ENCODE measurements around the gene DPYD. TPM values are rescaled to one million over a fixed set of nuclear protein-coding genes. Genes with fewer than 3 reads are reported as not detected.

DPYD gene
- total RNA-seq, 4 donors from 2014 or later = 35.7 to 65.4 (median 43.7) TPM

DNA sequence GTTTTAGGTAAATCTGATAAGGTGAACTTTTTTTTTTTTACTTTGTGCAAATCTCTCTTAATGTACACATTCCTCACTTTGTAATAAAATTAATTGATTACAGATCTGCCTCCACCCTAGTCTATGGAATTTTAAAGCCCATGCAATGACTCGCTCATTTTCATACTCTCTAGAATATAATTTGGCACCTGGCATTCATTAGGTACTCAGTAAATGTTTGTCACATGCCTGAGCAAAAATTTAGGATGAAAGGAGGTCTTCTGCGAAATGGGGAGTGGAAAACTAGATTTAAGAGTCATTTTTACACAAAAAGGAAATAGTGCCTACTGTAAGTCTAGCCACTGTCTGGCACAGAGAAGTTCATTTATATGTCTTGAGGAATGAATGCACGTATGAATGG lies 350.1 kb downstream of the DPYD start:
- no peak for TF ChIP-seq EP300 (IDR thresholded peaks at IDR 0.05)
- TF ChIP-seq POLR2A (IDR thresholded peaks at IDR 0.05) = no peak
- TF ChIP-seq, protein P1, sequence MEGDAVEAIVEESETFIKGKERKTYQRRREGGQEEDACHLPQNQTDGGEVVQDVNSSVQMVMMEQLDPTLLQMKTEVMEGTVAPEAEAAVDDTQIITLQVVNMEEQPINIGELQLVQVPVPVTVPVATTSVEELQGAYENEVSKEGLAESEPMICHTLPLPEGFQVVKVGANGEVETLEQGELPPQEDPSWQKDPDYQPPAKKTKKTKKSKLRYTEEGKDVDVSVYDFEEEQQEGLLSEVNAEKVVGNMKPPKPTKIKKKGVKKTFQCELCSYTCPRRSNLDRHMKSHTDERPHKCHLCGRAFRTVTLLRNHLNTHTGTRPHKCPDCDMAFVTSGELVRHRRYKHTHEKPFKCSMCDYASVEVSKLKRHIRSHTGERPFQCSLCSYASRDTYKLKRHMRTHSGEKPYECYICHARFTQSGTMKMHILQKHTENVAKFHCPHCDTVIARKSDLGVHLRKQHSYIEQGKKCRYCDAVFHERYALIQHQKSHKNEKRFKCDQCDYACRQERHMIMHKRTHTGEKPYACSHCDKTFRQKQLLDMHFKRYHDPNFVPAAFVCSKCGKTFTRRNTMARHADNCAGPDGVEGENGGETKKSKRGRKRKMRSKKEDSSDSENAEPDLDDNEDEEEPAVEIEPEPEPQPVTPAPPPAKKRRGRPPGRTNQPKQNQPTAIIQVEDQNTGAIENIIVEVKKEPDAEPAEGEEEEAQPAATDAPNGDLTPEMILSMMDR (IDR thresholded peaks at IDR 0.05) = no peak
- Histone ChIP-seq H3K27ac (no peak overlapping the region), H3K4me1 (no peaks in the 10 kb centered on the region), H3K27me3 (no peaks in the 10 kb centered on the region), H3K4me3 (no peak overlapping the region), H3K9me3 (no peaks in the 10 kb centered on the region), H3K36me3 (no peaks in the 10 kb centered on the region)
- WGBS, 2 donors = 79 to 80% methylated on average over 3 of the region's 3 CpGs
- DNase-seq (ENCODE audit: low spot score in 2 of 2) = no peak

DNA sequence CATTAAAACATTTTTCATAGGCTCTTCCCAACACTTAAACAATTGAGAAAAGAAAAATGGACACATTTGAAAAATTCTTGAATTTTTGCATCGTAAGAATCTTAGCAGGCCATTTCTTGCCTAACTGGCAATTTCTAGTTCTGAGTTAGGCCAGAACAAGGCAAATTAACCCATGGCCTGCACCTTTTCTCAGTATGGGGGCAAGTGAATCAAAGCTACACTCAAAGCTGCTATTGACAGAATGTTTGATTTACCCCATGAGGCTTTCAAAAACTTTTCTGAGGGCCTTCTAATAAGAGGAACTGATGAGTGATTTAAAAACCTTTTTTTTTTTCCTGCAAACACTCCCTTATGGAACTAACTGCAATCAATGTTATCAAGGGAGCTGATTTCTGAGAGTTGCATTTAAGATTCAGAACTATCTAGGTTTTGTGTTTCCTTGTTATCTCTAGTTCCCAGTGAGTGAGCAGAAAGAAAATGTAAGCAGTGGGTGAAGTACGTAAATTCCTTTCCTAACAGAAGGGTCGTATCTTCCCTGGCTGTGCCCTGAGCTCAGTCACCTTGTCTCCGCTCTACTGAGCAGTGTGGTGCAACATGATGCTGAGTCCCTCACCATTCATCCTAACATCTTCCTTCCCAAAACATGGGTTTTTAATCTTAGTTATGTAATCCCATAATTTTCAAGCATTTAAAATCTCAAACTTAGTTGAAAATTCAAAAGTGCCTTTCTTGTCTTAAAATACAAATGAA lies 353.7 kb downstream of the DPYD start:
- H3K4me1 ChIP-seq = no peaks in the 10 kb centered on the region
- TF ChIP-seq POLR2A (IDR thresholded peaks at IDR 0.05) (no peak), EP300 (IDR thresholded peaks at IDR 0.05) (no peak)
- TF ChIP-seq, protein P1 (IDR thresholded peaks at IDR 0.05) = no peak
- DNase-seq (ENCODE audit: low spot score in 2 of 2) = no peak
- H3K27ac ChIP-seq = no peak overlapping the region
- no peaks in the 10 kb centered on the region for H3K9me3 ChIP-seq
- WGBS, 2 donors = 85 to 88% methylated on average over 4 of the region's 4 CpGs
- H3K4me3 ChIP-seq = no peak overlapping the region
- H3K27me3 ChIP-seq = no peaks in the 10 kb centered on the region
- H3K36me3 ChIP-seq = no peaks in the 10 kb centered on the region

DNA sequence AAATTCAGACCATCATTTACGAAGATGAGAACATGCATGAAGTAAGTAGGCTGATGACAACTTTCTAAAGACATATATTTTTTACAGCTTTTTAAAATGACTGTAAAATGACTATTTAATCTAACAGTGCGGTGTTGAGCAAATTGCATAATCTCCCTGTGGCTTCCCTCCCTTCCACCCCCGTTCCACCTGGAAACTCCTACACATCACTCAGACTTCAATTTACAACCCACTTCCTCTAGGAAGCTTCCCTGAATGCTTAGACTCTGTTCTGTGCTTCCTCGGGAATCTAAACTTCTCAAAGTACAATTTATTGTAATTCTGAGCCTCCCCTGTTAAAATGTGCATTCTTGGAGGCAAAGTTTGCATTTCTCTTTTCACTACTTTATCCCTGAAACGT lies 354.9 kb downstream of the DPYD start:
- no peaks in the 10 kb centered on the region for H3K4me1 ChIP-seq
- 68 to 85% methylated on average over 5 of the region's 5 CpGs for WGBS, 2 donors
- no peak for DNase-seq (ENCODE audit: low spot score in 2 of 2)
- no peak overlapping the region for H3K27ac ChIP-seq
- no peaks in the 10 kb centered on the region for H3K36me3 ChIP-seq
- TF ChIP-seq POLR2A (IDR thresholded peaks at IDR 0.05) (no peak), EP300 (IDR thresholded peaks at IDR 0.05) (no peak)
- TF ChIP-seq, protein P1 (IDR thresholded peaks at IDR 0.05) = no peak
- no peaks in the 10 kb centered on the region for H3K9me3 ChIP-seq
- no peak overlapping the region for H3K4me3 ChIP-seq
- no peaks in the 10 kb centered on the region for H3K27me3 ChIP-seq

DNA sequence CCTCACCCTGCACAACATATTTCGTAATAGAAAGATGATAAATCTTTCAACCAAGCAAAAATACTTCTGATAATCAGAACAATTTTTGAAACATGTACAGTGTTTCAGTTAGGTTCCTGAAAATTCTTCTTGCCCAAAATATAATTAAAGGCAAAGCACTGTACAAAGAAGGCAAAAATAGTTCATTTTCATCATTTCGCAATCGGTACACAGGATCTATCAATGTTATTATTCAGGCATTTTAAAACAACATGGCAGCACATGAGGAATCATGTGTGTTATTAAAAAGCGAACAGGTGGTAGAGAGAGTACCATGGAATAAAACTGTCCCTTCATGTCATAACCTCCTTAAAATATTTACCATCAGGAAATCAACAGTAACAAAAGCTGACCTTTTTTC lies 356.9 kb downstream of the DPYD start:
- H3K27ac ChIP-seq = no peak overlapping the region
- no peaks in the 10 kb centered on the region for H3K9me3 ChIP-seq
- no peak overlapping the region for H3K4me3 ChIP-seq
- 94 to 96% methylated on average over 4 of the region's 4 CpGs for WGBS, 2 donors
- TF ChIP-seq POLR2A (IDR thresholded peaks at IDR 0.05) (no peak), EP300 (IDR thresholded peaks at IDR 0.05) (no peak)
- TF ChIP-seq, protein P1 (IDR thresholded peaks at IDR 0.05) = no peak
- DNase-seq (ENCODE audit: low spot score in 2 of 2) = no peak
- H3K36me3 ChIP-seq = no peaks in the 10 kb centered on the region
- no peaks in the 10 kb centered on the region for H3K27me3 ChIP-seq
- no peaks in the 10 kb centered on the region for H3K4me1 ChIP-seq

DNA sequence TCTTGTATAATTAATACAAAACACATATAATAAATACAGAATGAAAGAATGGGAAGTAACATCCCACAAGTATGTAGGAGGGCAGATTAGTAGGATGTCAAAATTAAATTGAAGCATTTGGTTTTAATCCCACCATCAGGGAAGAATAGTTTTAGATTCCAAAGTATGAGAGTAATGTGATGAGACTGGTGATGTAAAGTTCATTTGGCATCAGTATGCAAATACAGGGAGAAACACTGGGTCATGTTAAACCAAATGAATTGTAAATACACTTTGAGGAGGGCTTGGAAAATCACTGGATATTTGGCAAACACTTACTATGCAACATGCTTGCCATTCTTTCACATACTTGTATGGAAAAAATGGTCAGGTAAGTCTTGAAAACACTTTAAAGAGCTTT lies 358.8 kb downstream of the DPYD start:
- Histone ChIP-seq H3K4me3 (no peak overlapping the region), H3K36me3 (peaks cover 0 to 2% (median 0%) of the 10 kb centered on the region in 3 donors), H3K27me3 (no peaks in the 10 kb centered on the region), H3K4me1 (no peaks in the 10 kb centered on the region), H3K9me3 (no peaks in the 10 kb centered on the region), H3K27ac (no peak overlapping the region)
- DNase-seq (ENCODE audit: low spot score in 2 of 2) = no peak
- TF ChIP-seq POLR2A (IDR thresholded peaks at IDR 0.05) (no peak), EP300 (IDR thresholded peaks at IDR 0.05) (no peak)
- TF ChIP-seq, protein P1 (IDR thresholded peaks at IDR 0.05) = no peak

All from tibial nerve (tissue), 4 donors.